ENCODE data around the gene CD14.
A peak's percentile ranks its signal among the peaks of the same experiment; 100 is the strongest.
"Not testable (repeated sequence)": the region's sequence is repeated elsewhere in the genome, so short reads cannot be mapped to it uniquely, and the experiment has no call there.

Gene CD14

GRCh38 chr5:140639148-140639981, 6.4 kb upstream of the CD14 start, which contains the start of gene TMCO6:
TMCO6 (plus strand) TSS chr5:140639451; CDS start chr5:140639528, 77 bp downstream.
- Histone ChIP-seq H3K9me2 (ENCODE audit: low read depth, low read length) (no peaks in the 10 kb centered on the region), H4K20me1 (ENCODE audit: insufficient read depth, low read length) (no peaks in the 10 kb centered on the region), H3K9ac (ENCODE audit: low read length) (peak within 1 kb of the TSS; percentile 86), H3K27me3 (ENCODE audit: insufficient read depth, low read length) (no peaks in the 10 kb centered on the region), H3K79me2 (ENCODE audit: insufficient read depth, low read length) (no peaks in the 10 kb centered on the region), H3K4me3 (ENCODE audit: low read depth, low read length, poor library complexity, severe bottlenecking) (peak within 1 kb of the TSS; percentile 78), H3K4me1 (ENCODE audit: insufficient read depth, low read length, severe bottlenecking) (peaks cover 21% of the 10 kb centered on the region), H3K27ac (ENCODE audit: low read depth, low read length, poor library complexity, severe bottlenecking) (no peak within 1 kb of the TSS), H3F3A (ENCODE audit: insufficient read depth, low read length) (no peaks in the 10 kb centered on the region), H3K36me3 (ENCODE audit: insufficient read depth, low read length) (peaks cover 33% of the 10 kb centered on the region; the same call in 1 of the 2 replicates), H2AFZ (ENCODE audit: low read length) (peak within 1 kb of the TSS; percentile 53), H3K4me2 (ENCODE audit: low read length) (peak within 1 kb of the TSS; percentile 91), H3K9me3 (ENCODE audit: low read length) (no peaks in the 10 kb centered on the region)
- no peak for TF ChIP-seq EZH2 (IDR thresholded peaks at IDR 0.05; ENCODE audit: borderline replicate concordance, low read length)
- peak; percentile 70 for TF ChIP-seq CTCF (IDR thresholded peaks at IDR 0.05; ENCODE audit: low read length)

- Histone ChIP-seq H3K4me1 (ENCODE audit: insufficient read depth, low read length, severe bottlenecking) (peaks cover 21% of the 10 kb centered on the region), H2AFZ (ENCODE audit: low read length) (peak overlapping the region; percentile 53), H3K9ac (ENCODE audit: low read length) (peak overlapping the region; percentile 52), H3K4me2 (ENCODE audit: low read length) (peak overlapping the region; percentile 91), H3K36me3 (ENCODE audit: insufficient read depth, low read length) (peaks cover 27% of the 10 kb centered on the region; the same call in 1 of the 2 replicates), H3K4me3 (ENCODE audit: low read depth, low read length, poor library complexity, severe bottlenecking) (peak overlapping the region; percentile 78)
- not testable (repeated sequence) for H3K9me2 ChIP-seq (ENCODE audit: low read depth, low read length); H3K79me2 ChIP-seq (ENCODE audit: insufficient read depth, low read length); H3K9me3 ChIP-seq (ENCODE audit: low read length); H3K27ac ChIP-seq (ENCODE audit: low read depth, low read length, poor library complexity, severe bottlenecking); H3K27me3 ChIP-seq (ENCODE audit: insufficient read depth, low read length); H4K20me1 ChIP-seq (ENCODE audit: insufficient read depth, low read length); H3F3A ChIP-seq (ENCODE audit: insufficient read depth, low read length)
These were observed 5.8 kb upstream of the CD14 start for GRCh38 chr5:140638898-140639147.

- H3K4me2 ChIP-seq (ENCODE audit: low read length), result no peak overlapping the region
- no peaks in the 10 kb centered on the region for H3K9me3 ChIP-seq (ENCODE audit: low read length)
- no peaks in the 10 kb centered on the region; the same call in 1 of the 2 replicates for H3K27me3 ChIP-seq (ENCODE audit: insufficient read depth, low read length)
- peaks cover 19% of the 10 kb centered on the region; the same call in 1 of the 2 replicates for H3K36me3 ChIP-seq (ENCODE audit: insufficient read depth, low read length)
- peaks cover 29% of the 10 kb centered on the region for H3K4me1 ChIP-seq (ENCODE audit: insufficient read depth, low read length, severe bottlenecking)
- H4K20me1 ChIP-seq (ENCODE audit: insufficient read depth, low read length), result no peaks in the 10 kb centered on the region
- TF ChIP-seq EZH2 (IDR thresholded peaks at IDR 0.05; ENCODE audit: borderline replicate concordance, low read length) (no peak), CTCF (IDR thresholded peaks at IDR 0.05; ENCODE audit: low read length) (no peak)
- H3K27ac ChIP-seq (ENCODE audit: low read depth, low read length, poor library complexity, severe bottlenecking), result no peak overlapping the region
- no peaks in the 10 kb centered on the region for H3K79me2 ChIP-seq (ENCODE audit: insufficient read depth, low read length)
- H2AFZ ChIP-seq (ENCODE audit: low read length), result no peak overlapping the region
- H3K4me3 ChIP-seq (ENCODE audit: low read depth, low read length, poor library complexity, severe bottlenecking), result no peak overlapping the region
- no peak overlapping the region for H3K9ac ChIP-seq (ENCODE audit: low read length)
- no peaks in the 10 kb centered on the region for H3K9me2 ChIP-seq (ENCODE audit: low read depth, low read length)
- no peaks in the 10 kb centered on the region for H3F3A ChIP-seq (ENCODE audit: insufficient read depth, low read length)
These were observed 4.6 kb upstream of the CD14 start for GRCh38 chr5:140637371-140638100.

Measured in OCI-LY1 (cell line).